Right ventricle myocardium inferior (tissue), 1 donor: ENCODE measurements around the gene ZMYND12. TPM values are rescaled to one million over a fixed set of nuclear protein-coding genes. Genes with fewer than 3 reads are reported as not detected.

Source experiments
- ATAC-seq: fragments of 200-7000 bp; cut with Tn5 transposase; one replicate; pipeline ENCODE4 v1.9.1; 2020; ENCODE audit warnings: mild to moderate bottlenecking, moderate library complexity
- DNase-seq: peaks from one replicate; pipeline ENCODE4 v3.0.0; 2021; ENCODE audit errors: missing footprints
- intact Hi-C: fragments of 100-400 bp; cut with DNase I; formaldehyde crosslinking; loops from one replicate; pipeline ENCODE4 v1.11.0; 2022
- total RNA-seq: library from RNA; stranded (reverse); fragmentation: NEBNext Ultra II Directional; extraction: Animal tissue kit (Norgen Biotek cat#: 25700); gene quantifications from one replicate; pipeline ENCODE4 v1.2.1, GENCODE V29; 2021
- donor health status: DM: no; HTN: yes; CAD: no; lungs with severe emphysema.

Gene ZMYND12
- total RNA-seq, 1 donor from 2014 or later, result 1.4 TPM

DNA sequence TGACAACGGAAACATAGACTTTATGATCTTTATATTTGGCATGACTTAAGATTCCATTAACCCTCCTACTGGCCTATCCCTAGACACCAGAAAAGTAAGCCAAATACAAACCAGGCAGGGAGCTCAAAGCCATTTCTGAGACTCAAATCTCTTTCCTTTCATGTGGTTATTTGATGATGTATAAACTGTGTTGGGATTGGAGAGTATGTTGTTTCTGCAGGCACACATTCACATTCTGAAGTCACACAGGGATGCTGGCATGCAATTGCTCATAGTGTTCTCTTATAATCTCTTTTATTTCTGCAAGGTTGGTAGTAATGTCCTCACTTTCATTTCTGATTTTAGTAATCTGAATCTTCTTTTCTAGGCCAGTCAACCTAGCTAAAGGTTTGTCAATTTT is 5.8 kb downstream of the ZMYND12 start:
- intact Hi-C loops, result loop anchor here (10.0 kb wide), 1 partner anchor 275 kb away; no protein-coding TSS in a partner anchor
- no peak for DNase-seq
- ATAC-seq, result no peak

DNA sequence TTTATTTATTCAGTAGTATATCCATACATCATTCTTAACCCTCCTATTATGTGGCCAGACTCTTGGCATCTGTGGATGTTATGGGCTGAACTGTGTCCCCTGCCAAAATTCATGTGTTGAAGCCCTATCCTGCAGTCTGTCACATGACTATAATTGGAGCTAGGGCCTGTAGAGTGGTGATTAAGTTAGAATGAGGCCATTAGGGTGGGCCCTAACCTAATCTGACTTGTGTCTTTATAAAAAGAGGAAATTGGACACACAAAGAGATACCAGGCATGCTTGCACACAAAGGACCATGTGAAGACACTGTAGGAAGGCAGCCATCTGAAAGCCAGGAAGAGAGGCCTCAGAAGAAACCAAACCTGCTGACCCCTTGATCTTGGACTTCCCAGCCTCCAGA is 6.6 kb downstream of the ZMYND12 start:
- intact Hi-C loops, result no loop called here
- no peak for ATAC-seq

DNA sequence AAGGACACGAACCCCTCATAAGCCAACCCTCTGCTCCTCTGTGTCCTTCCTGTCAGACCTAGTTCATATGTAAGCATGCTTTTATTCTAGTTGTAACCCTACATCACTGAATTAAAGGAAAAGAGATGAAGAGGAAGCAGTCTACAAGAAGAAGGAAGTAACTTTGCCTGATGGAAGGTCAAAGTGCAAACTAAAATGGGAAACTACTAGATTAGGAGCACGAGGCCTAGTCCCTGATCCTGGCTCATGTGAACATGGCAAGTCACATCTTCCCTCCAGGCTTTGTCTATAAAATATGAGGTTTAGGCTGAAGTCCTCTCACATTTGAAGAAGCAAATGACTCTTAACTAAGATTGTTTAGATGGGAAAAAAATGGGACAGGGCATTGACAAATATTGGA is 13.2 kb downstream of the ZMYND12 start:
- no peak for ATAC-seq
- DNase-seq, result no peak
- intact Hi-C loops, result no loop called here

More for the DNA sequence above, 6.6 kb downstream of the ZMYND12 start:
- no peak for DNase-seq

DNA sequence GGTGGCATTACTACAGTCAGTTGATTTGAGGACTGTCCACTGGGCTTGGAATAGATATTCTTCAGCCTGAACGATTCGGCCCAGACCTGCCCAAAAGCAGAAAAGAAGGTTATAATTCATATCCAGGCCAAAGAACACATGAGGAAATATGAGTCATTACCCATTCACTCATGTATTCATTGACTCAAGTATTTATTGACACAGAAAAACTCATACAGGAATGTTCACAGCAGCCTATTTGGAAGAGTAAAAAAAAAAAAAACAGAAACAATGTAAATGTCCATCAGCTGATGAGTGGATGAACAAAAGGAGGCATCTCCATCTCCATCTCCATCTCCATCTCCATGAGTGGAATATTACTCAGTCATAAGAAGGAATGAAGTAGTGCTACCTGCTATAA is 15.9 kb downstream of the ZMYND12 start:
- intact Hi-C loops, result no loop called here
- DNase-seq, result no peak
- no peak for ATAC-seq

DNA sequence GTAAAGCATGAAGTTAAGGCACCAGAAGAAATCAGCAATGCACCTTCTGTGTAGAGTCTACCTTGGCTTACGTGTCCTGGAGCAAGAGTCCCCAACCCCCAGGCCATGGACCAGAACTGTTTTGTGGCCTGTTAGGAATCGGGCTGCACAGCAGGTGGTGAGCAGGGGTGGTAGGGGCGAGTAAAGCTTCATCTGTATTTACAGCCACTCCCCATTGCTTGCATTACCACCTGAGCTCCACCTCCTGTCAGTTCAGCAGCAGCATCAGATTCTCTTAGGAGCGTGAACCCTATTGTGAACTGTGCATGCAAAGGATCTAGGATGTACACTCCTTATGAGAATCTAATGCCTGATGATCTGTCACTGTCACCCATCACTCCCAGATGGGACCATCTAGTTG is 21.5 kb downstream of the ZMYND12 start:
- DNase-seq (no peak), ATAC-seq (no peak)
- intact Hi-C loops, result no loop called here

DNA sequence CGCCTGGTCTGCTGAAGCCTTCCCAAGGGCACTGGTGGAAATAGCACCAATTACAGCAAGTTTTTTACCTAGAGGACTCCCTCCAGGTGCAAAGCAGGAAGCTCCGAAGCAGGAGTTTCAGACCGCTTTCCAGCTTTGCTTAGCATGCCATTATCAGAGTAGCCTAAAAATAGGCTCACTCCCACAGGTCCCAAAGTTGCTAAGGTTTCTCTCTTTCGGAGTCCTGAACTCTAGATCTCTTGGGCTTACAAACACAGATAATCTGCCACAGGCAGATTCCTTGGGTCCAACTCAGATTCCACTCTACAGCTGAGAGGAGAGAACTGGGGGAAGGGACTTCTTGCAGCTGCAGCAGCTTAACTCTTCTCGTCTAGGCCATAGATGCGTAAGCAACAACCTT is 22.5 kb downstream of the ZMYND12 start:
- DNase-seq (no peak), ATAC-seq (no peak)
- intact Hi-C loops, result no loop called here

DNA sequence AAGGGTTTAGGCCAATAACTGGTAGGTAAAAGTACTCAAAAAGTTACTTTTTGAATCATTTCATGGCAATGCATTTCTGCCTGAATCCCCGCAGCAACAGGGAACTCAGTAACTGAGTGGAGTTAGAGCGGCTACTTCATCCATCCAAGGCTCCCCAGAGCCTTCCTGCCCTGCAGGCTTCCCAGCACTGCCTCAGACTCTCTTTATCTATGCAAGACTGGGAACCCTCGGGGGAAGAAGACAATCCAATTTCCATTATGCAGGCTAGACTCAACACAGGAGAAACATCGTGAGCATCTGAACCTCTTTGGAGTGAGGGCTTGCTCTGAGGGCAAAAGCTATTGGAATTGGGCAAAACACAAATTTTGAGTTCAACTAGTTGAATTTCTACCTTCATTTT is 23.1 kb downstream of the ZMYND12 start:
- DNase-seq (no peak), ATAC-seq (no peak)
- intact Hi-C loops, result no loop called here

DNA sequence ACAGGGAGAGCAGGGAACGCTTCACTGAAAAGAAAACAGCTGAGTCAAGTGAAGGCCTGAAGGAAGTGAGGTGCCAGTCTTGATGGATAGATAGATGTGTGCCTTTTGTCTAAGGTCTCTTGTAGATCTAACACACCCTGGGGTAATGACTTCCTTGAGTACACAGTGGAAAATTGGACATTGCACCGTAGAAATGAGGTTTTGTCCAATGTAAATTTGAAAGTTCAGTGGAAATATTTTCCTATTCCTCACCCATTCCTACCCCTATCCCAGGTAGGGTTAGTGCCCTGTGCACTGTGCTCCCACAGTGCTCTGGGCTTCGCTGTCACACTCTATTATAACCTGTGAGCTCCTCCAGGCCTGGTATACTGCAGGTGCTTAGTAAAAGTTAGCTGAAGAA is 24.3 kb downstream of the ZMYND12 start:
- no peak for ATAC-seq
- intact Hi-C loops, result no loop called here
- no peak for DNase-seq

DNA sequence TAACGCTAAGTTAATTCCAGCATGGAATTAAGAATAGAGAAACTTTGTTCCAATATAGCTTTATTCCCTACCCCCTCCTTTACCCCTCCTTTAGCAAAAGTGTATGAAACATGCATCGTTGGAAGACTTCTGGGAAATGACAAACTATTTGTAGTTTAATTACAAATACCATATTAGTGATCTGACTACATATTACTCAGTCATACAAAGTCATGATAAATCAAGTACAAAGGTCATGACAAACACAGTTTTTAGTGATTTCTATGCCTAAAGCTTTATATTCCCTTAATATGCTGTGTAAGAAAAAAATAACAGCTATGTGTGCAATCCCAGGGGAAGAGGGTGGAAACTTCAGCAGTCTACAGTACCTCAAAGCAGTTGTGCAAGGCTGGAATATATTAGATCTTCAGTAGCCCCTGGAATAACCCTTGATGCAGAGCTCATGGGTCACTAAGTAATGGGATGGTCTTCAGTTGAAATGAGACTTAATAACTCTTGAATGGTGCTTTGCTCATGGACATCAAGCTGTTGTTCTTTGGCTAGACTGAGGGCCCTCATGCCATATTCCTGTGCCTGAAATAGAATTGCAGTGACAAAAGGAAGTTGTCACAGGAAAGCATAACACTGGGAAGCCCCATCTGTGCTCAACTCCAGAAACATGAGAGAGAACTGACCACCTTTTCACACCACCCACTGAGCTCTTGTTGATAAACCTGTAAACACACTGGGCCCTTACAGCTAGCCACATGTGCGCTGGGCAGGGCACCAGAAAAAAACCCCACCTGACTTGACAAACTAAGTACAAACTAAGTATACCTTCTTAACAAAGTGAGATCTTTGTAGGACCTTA is 25.3 kb downstream of the ZMYND12 start:
- ATAC-seq (no peak), DNase-seq (no peak)
- intact Hi-C loops, result no loop called here

DNA sequence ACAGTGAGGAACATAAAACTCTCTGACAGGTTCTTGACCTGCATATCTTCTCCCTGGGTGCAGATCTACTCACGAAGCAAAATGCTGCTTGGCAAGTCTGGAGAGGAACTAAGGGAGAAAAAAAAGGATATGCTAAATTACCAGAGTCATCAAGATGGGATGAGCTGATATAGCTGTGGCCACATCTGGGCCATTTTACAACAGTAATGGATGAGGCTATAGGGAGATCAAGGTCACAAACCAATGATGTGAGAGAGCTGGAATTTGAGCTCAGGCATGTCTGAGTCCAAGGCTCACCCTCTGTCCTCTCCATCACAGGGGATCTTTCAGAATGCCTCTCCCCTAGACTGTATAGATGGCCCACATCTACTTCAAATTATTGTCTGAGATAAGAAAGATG is 26.2 kb downstream of the ZMYND12 start:
- ATAC-seq, result no peak
- no peak for DNase-seq
- intact Hi-C loops, result no loop called here

DNA sequence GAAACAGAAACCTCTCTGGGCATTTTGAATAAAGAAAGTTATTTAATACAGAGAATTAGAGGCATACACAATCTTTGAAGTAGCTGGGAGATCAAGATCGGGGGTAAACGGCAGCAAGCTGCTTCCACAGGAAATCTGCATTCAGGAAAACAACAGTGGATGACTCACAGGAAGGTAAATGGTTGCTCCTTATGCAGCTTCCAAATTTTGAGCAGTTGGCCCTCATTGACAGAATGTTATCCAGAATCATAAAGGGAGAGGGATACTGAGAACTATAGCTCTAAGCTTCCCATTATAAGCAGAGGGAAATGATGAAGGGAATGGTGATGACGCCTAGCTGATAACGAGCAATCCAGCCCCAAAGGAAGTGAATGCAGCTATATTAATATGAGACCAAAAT is 28.6 kb downstream of the ZMYND12 start:
- ATAC-seq (no peak), DNase-seq (no peak)
- intact Hi-C loops, result no loop called here

DNA sequence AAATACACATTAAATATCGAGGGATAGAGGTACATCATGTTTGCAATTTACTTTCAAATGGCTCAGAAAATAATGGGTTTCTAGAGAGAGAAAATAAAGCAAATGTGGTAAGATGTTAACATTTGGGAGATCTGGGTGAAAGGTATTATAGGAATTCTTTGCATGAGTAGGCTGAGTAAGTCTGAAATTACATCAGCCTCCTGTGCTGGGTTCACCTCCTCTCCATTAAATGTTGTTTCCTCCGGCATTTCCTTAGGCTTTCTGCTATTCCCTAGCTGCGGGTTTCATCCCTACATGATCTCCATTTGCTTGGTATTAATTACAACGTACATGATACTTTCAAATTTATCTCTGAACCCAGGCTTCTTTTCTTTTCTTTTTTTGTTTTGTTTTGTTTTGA is 31.6 kb downstream of the ZMYND12 start:
- intact Hi-C loops, result no loop called here
- ATAC-seq (no peak), DNase-seq (no peak)

DNA sequence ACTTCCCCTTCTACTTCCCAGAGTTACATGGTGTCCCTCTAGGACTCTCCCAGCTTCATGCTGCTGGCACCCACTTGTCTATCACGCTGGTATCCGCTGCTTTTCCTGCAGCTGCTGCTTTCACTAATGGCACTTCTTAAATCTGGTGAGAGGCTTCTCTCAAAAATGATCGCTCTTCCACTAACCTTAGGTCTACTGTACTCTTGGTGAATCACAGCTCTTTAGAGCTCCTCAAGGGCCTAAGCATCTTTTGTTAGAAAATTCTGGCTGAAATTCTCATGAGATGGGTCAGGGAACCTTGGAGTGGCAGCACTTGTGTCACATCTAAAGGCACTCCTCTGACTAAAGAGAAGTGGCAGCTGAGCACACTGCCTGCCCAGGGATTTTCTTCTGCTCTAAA is 32.1 kb downstream of the ZMYND12 start:
- intact Hi-C loops, result no loop called here
- no peak for ATAC-seq
- DNase-seq, result no peak

DNA sequence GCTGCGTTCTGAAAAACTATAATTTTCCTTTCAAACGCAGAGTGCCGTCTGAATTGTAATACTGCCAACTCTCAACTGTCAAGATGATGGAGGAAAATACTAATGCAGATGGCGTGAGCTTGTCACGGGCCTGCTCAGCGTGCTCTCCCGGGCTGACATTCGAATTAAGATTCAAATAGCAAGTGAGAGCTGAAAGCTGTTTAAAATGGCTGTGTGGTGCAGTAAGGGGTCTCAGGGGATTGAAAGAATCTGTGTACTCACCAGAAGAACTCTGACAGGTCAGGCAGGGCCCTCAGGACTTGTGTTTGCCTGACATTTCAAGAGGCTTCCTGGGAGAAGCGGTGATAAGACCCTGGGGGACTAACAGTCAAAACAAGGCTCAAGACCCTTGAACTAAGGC is 33.1 kb downstream of the ZMYND12 start:
- DNase-seq, result no peak
- intact Hi-C loops, result no loop called here

DNA sequence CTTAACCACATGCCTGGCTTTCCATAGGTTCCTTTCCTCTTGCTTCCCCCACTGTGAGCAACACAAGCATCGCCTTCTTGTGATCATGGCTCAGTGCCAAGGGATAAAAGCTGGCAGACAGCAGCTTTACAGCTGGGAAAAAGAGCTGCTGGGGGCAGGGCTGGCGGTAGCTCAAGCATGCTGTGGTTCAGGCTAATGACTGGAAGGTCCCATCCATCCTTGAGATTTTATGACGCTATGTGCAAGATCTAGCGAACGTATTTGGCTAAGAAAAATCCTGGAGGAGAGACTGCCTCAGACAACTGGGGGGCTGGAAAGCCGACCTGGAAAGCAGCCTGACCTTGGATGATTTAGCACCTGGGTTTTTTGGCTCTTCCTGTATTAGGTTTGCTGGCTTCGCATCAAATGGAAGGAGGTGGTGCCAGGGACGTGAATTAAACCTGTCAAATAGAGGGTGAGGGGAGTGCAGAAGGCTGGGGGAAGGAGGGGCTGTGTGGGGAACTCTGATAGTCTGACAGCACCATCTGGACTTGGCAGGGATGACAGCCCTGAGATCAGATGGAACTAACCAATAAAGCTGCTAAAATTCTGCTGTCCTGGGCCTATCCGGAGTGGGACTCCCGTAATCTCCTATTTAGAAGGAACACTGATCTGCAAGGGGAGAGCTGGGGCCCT is 34.8 kb downstream of the ZMYND12 start:
- intact Hi-C loops, result no loop called here
- ATAC-seq (peak; percentile 40), DNase-seq (no peak)

More for the DNA sequence above, 33.1 kb downstream of the ZMYND12 start:
- peak; percentile 15 for ATAC-seq

DNA sequence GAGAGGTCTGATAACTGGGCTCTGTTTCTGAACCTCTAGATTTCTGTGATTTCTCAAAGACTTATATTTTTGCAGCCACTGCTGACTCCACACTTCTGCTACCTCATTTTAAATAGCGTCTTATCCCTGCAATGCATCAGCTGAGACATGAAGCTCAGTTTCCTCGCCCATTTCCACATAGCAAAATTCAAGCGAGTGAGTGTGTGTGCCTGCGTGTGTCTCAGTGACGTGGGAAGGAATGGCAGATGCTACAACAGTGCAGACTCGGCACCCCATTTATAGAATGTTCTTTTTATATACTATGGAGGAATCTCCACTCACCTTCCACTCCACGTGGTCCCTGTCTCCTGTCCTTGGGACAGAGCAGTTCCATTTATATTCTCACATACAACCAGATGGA is 35.7 kb downstream of the ZMYND12 start:
- intact Hi-C loops, result no loop called here
- DNase-seq (no peak), ATAC-seq (peak; percentile 27)

DNA sequence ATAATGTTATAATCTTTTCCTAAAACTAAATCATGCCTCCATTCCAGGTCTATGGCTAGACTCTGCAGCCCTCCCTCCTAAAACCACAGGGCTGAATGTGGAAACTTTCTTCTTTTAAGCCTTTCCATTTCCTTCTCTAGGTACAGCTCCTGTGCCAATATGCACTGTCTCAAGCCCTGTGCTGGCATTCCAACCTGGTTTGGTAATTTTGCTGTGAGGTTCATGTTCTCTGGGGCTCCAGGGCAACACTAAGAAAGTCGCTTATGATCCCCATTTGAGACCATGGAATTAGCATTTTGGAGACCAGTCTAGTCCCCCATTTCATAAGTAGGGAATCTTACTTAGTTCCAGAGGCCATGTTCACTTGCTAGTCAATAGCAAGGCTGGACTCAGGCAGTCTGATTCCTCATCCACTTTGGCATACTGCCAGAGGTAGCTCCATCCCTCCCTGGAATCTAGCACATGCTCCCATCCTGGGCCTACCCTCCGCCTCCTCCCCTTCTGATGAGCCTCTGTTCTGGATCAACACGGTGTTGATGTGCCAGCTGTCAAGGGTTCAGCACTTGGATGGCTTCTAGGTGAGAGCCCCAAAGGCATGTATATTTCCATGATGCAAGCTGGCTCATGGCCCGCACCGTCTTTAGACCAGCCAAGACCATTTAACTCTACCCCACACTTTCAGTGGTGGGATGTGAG is 36.5 kb downstream of the ZMYND12 start:
- intact Hi-C loops, result no loop called here
- ATAC-seq (peak; percentile 87), DNase-seq (no peak)

DNA sequence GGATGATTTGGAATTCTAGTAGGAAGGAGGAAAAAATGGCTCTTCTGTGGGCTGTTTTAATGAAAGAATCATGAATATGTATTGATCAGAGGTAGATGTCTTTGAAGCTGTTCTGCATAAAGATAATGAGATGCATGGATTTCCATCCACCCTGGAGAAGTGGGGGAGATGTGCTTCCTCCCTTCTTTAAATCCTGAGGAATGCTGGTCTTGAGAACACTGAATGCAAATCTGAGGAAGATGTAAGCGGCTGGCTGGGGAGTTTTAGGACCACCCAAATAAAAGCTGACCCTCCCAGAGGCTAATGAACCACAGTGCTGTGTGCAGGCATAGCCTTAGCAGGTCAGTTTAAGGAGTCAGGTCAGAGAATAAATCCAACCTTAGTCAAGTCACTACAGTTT is 37.3 kb downstream of the ZMYND12 start:
- ATAC-seq, result no peak
- intact Hi-C loops, result no loop called here
- DNase-seq, result no peak

DNA sequence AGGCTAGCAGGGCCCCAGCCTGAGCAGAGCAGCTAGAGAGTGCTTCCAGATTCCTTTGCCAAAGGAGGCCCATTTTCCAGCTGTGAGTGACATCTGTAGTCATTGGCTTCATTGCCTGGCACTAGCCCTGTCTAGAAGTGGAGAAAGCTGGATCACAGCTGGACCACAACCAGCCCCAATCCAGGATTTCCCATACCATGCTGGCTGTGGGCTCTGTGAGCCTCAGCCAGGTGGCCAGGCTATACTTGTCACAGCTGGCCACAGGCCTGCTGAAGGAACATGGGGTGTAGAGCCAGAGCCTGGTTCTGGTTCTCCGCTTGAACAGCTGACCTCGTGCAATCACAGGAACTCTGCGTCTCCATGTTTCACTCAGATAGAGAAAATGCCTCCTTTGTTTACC is 38.7 kb downstream of the ZMYND12 start:
- intact Hi-C loops, result no loop called here
- ATAC-seq (peak; percentile 38), DNase-seq (no peak)
